Esophagus muscularis mucosa (tissue), 4 donors: ENCODE results near the gene PGD. TPM values are rescaled to one million over a fixed set of nuclear protein-coding genes. Genes with fewer than 3 reads are reported as not detected.

Experiments
- DNase-seq: peaks from one replicate; pipeline ENCODE4 v3.0.0-alpha.2; 2017; ENCODE audit errors: extremely low spot score
- H3K27ac ChIP-seq, 4 donors: fragments of 200-600 bp; sonication (generic); replicated peaks in 1 of 4; 1 replicate in 3 of 4; 2 replicates in 1 of 4; pipeline ENCODE4 v1.5.1; 2016 to 2019; ENCODE audit warnings: mild to moderate bottlenecking in 1 of 4
- H3K27me3 ChIP-seq, 4 donors: fragments of 200-600 bp; sonication (generic); one replicate each; pipeline versions ENCODE4 v1.5.1 to v1.6.0; 2016 to 2019
- H3K36me3 ChIP-seq, 4 donors: fragments of 200-600 bp; sonication (generic); one replicate each; pipeline ENCODE4 v1.5.1; 2016 to 2019
- H3K4me1 ChIP-seq, 4 donors: fragments of 200-600 bp; sonication (generic); one replicate each; pipeline ENCODE4 v1.5.1; 2016 to 2019
- H3K4me3 ChIP-seq, 4 donors: fragments of 200-600 bp; sonication (generic); 1 replicate in 2 of 4; 2 replicates in 2 of 4; pipeline ENCODE4 v1.5.1; 2016 to 2019; ENCODE audit warnings: mild to moderate bottlenecking in 4 of 4, moderate library complexity in 1 of 4
- H3K9me3 ChIP-seq, 4 donors: fragments of 200-600 bp; sonication (generic); 1 replicate in 3 of 4; 2 replicates in 1 of 4; pipeline ENCODE4 v1.5.1; 2016 to 2019
- EP300 ChIP-seq: sonication (generic); formaldehyde crosslinking; IDR thresholded peaks from one replicate; pipeline ENCODE4 v1.6.1; 2017; ENCODE audit warnings: antibody characterized with exemption
- POLR2A ChIP-seq: fragments of 450-650 bp; IDR thresholded peaks from one replicate; pipeline ENCODE4 v1.6.1; 2017; ENCODE audit warnings: antibody characterized with exemption, moderate library complexity, mild to moderate bottlenecking, low read depth
- POLR2AphosphoS5 ChIP-seq, 2 donors: sonication (generic); formaldehyde crosslinking; IDR thresholded peaks; one replicate each; pipeline ENCODE4 v1.6.1; 2017; ENCODE audit warnings: antibody characterized with exemption in 2 of 2
- WGBS: methylation state at CpG from one replicate; pipeline ENCODE4 v1.1.5; 2018; 5-methylcytosine and 5-hydroxymethylcytosine counted together
- intact Hi-C: fragments of 100-400 bp; cut with DNase I; formaldehyde crosslinking; loops from one replicate; pipeline ENCODE4 v1.15.1; 2023
- total RNA-seq, 4 donors: library from RNA; depleted of rRNA; stranded (reverse); fragments of >200 nt; gene quantifications; one replicate each; pipeline versions ENCODE4 v1.1.0 to v1.2.1, GENCODE V29; 2016
- TF ChIP-seq, protein P1 (sequence below), 3 experiments: fragments of 200-600 bp in 2 of 3; fragments of 450-650 bp in 1 of 3; sonication (generic) in 2 of 3; IDR thresholded peaks; one replicate each; pipeline ENCODE4 v1.5.1; 2017 to 2019; ENCODE audit warnings: antibody characterized with exemption in 3 of 3, mild to moderate bottlenecking in 2 of 3, moderate library complexity in 1 of 3

Gene PGD
- total RNA-seq, 4 donors from 2014 or later, result 24.5 to 58.6 (median 51.9) TPM

DNA sequence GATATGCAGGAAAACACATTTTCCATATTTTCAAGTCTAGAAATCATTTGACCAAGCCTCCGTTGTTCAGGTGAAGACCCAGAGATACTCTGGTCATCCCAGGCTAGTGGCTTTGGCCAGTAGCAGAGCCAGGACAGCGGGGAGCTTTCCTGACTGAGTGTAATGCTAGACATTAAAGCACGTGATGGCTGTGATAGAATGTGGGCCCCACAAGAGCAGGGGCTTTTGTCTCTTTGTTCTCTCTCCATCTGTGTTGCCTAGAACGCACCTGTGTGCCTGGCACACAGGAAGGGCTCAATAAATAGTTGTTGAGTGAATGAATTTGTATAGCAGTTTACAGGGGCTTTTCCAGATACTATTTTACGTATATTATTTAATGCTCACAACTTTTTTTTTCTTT lies 41.9 kb downstream of the PGD start:
- no peak for DNase-seq
- Histone ChIP-seq H3K27ac (no peak overlapping the region), H3K4me1 (no peaks in the 10 kb centered on the region), H3K4me3 (no peak overlapping the region), H3K27me3 (no peaks in the 10 kb centered on the region), H3K9me3 (no peaks in the 10 kb centered on the region), H3K36me3 (peaks cover 4 to 24% (median 13%) of the 10 kb centered on the region in 4 donors)
- intact Hi-C loops, result no loop called here
- WGBS, result 89% methylated on average over 5 of the region's 5 CpGs
- TF ChIP-seq, protein P1, sequence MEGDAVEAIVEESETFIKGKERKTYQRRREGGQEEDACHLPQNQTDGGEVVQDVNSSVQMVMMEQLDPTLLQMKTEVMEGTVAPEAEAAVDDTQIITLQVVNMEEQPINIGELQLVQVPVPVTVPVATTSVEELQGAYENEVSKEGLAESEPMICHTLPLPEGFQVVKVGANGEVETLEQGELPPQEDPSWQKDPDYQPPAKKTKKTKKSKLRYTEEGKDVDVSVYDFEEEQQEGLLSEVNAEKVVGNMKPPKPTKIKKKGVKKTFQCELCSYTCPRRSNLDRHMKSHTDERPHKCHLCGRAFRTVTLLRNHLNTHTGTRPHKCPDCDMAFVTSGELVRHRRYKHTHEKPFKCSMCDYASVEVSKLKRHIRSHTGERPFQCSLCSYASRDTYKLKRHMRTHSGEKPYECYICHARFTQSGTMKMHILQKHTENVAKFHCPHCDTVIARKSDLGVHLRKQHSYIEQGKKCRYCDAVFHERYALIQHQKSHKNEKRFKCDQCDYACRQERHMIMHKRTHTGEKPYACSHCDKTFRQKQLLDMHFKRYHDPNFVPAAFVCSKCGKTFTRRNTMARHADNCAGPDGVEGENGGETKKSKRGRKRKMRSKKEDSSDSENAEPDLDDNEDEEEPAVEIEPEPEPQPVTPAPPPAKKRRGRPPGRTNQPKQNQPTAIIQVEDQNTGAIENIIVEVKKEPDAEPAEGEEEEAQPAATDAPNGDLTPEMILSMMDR (IDR thresholded peaks at IDR 0.05), result no peak
- TF ChIP-seq POLR2AphosphoS5 (IDR thresholded peaks at IDR 0.05) (no peak), POLR2A (no peak)

DNA sequence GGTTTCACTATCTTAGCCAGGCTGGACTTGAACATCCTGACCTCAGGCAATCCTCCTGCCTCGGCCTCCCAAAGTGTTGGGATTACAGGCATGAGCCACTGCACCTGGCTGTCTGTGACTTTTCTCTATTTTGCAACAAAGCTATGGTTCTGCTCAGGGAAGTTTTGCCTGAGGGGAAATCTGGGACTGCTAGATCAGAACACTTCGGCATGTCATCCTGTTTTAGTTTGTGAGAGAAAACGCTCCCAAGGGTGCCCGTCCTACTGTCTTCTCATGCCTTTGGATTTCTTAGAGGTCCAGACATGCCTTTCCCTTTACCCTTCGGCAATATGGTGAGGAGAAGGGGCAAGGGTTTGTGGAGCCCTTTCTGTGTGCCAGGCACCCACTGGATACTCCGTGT lies 45.4 kb downstream of the PGD start:
- Histone ChIP-seq H3K36me3 (peaks cover 4 to 25% (median 12%) of the 10 kb centered on the region in 4 donors), H3K27me3 (no peaks in the 10 kb centered on the region), H3K4me3 (no peak overlapping the region), H3K4me1 (no peaks in the 10 kb centered on the region), H3K9me3 (no peaks in the 10 kb centered on the region), H3K27ac (no peak overlapping the region)
- DNase-seq, result no peak
- TF ChIP-seq, protein P1 (IDR thresholded peaks at IDR 0.05), result no peak
- TF ChIP-seq EP300, result no peak
- no peak for TF ChIP-seq POLR2AphosphoS5 (IDR thresholded peaks at IDR 0.05)
- TF ChIP-seq POLR2A, result no peak
- intact Hi-C loops, result no loop called here
- whole genome bisulfite sequencing, result 96% methylated on average over 6 of the region's 6 CpGs

DNA sequence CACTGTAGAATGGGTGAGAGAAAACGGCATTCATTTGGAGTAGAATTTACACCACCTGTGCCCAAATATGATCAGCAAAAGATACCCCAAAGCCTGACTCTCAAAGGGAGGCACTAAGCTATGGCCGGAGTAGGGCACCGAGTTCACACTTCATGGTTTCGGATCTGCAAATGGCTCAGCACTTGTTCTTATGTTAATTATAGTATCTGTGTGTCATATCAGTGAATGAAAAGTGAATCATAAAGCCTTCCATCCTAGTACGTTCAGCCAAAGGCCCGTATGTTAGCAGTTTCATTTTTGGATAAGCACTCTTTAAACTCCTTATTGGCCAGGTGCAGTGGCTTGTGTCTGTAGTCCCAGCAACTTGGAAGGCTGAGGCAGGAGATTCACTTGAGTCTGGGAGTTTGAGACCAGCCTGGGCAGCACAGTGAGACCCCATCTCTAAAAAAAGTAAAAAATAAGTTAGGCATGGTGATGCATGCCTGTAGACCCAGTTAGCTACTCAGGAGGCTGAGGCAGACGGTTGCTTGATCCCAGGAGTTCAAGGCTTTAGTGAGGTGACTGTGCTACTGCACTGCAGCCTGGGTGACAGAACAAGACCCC lies 46.0 kb downstream of the PGD start:
- Histone ChIP-seq H3K4me1 (peaks cover 0 to 2% (median under 1%) of the 10 kb centered on the region in 4 donors), H3K36me3 (peaks cover 4 to 25% (median 8%) of the 10 kb centered on the region in 4 donors), H3K27me3 (no peaks in the 10 kb centered on the region), H3K4me3 (no peak overlapping the region), H3K27ac (no peak overlapping the region), H3K9me3 (no peaks in the 10 kb centered on the region)
- 90% methylated on average over 7 of the region's 7 CpGs for WGBS
- intact Hi-C loops, result no loop called here
- no peak for DNase-seq
- no peak for TF ChIP-seq EP300
- no peak for TF ChIP-seq POLR2AphosphoS5 (IDR thresholded peaks at IDR 0.05)
- no peak for TF ChIP-seq POLR2A
- TF ChIP-seq, protein P1 (IDR thresholded peaks at IDR 0.05), result no peak

DNA sequence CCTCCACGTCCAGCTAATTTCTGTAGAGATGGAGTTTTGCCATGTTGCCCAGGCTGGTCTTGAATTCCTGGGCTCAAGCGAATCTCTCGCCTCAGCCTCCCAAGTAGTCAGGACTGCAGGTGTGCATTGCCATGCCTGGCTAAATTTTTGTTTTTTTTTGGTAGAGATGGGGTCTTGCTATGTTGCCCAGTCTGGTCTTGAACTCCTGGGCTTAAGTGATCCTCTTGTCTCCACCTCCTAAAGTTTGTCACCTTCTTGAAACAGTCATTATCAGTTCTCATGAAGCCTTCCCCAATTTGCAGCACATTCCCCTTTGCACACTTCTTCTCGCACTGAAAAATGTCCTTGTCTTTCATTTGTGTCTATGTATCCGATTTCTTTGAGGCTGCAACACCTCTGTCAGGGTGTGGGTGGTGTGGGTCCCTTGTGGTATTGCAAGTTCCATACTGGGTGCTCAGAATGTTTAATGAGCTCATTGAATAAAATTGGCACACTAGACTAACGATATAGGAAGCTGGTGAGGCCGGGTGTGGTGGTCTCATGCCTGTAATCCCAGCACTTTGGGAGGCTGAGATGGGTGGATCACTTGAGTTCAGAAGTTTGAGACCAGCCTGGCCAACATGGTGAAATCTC lies 48.0 kb downstream of the PGD start:
- WGBS, result 98% methylated on average over 7 of the region's 7 CpGs
- no peak for TF ChIP-seq POLR2AphosphoS5 (IDR thresholded peaks at IDR 0.05)
- TF ChIP-seq POLR2A, result no peak
- TF ChIP-seq, protein P1 (IDR thresholded peaks at IDR 0.05), result no peak
- no peak for TF ChIP-seq EP300
- intact Hi-C loops, result no loop called here
- DNase-seq, result no peak
- H3K27ac ChIP-seq, result no peak overlapping the region
- H3K36me3 ChIP-seq, result peaks cover 0 to 16% (median 8%) of the 10 kb centered on the region in 4 donors
- no peaks in the 10 kb centered on the region for H3K27me3 ChIP-seq
- peaks cover 0 to 19% (median 18%) of the 10 kb centered on the region in 4 donors for H3K4me1 ChIP-seq
- H3K9me3 ChIP-seq, result no peaks in the 10 kb centered on the region
- H3K4me3 ChIP-seq, result no peak overlapping the region
